ENCODE measurements around the gene NHERF1. TPM values are rescaled to one million over a fixed set of nuclear protein-coding genes. Genes with fewer than 3 reads are reported as not detected.

Gene NHERF1
- total and polyA plus RNA-seq, 7 donors: 2.4 to 37.1 (median 4.9) TPM

- no peak overlapping the region for H3K27ac ChIP-seq
These were observed 5.4 kb upstream of the NHERF1 start for GRCh38 chr17:74742978-74743545.

GRCh38 chr17:74743755-74744154 is 4.7 kb upstream of the NHERF1 start:
- Histone ChIP-seq H3K4me1 (peaks cover 5% of the 10 kb centered on the region), H3K27ac (no peak overlapping the region), H3K36me3 (ENCODE audit: insufficient read depth in 1 of 2, low read depth in 1 of 2) (no peaks in the 10 kb centered on the region), H3K4me3 (no peak overlapping the region), H3K27me3 (ENCODE audit: insufficient read depth in 3 of 3, low read length in 2 of 3) (peaks cover 0 to 25% (median 1%) of the 10 kb centered on the region in 3 donors), H3K9me3 (no peaks in the 10 kb centered on the region)
- no peak for TF ChIP-seq CTCF (IDR thresholded peaks at IDR 0.05)
- WGBS, 3 donors: 80 to 93% (median 85%) methylated on average over 2 of the region's 2 CpGs
- no peak for ATAC-seq
- intact Hi-C loops (cut with DNase I): loop anchor here (1.0 to 2.0 kb wide), 4 partner anchors 27 to 121 kb away; no protein-coding TSS in a partner anchor
- DNase-seq: no peak

More at GRCh38 chr17:74742978-74743545, 5.4 kb upstream of the NHERF1 start:
- 93 to 94% (median 94%) methylated on average over 9 of the region's 9 CpGs for WGBS, 3 donors
- ATAC-seq: no peak
- no peak for TF ChIP-seq CTCF (IDR thresholded peaks at IDR 0.05)
- intact Hi-C loops (cut with DNase I): loop anchor here in 1 of 2 donors (2.0 kb wide), 1 partner anchor 120 kb away; no protein-coding TSS in a partner anchor
- H3K9me3 ChIP-seq: no peaks in the 10 kb centered on the region
- H3K27me3 ChIP-seq (ENCODE audit: insufficient read depth in 3 of 3, low read length in 2 of 3): peaks cover 0 to 32% (median 5%) of the 10 kb centered on the region in 3 donors
- peaks cover 5% of the 10 kb centered on the region for H3K4me1 ChIP-seq
- H3K36me3 ChIP-seq (ENCODE audit: insufficient read depth in 1 of 2, low read depth in 1 of 2): no peaks in the 10 kb centered on the region
- H3K4me3 ChIP-seq: no peak overlapping the region
- DNase-seq: no peak

GRCh38 chr17:74744349-74744713 is 4.1 kb upstream of the NHERF1 start:
- Histone ChIP-seq H3K36me3 (ENCODE audit: insufficient read depth in 1 of 2, low read depth in 1 of 2) (no peaks in the 10 kb centered on the region), H3K4me1 (peaks cover 5% of the 10 kb centered on the region), H3K9me3 (no peaks in the 10 kb centered on the region), H3K27me3 (ENCODE audit: insufficient read depth in 3 of 3, low read length in 2 of 3) (peaks cover 0 to 23% (median 3%) of the 10 kb centered on the region in 3 donors), H3K27ac (no peak overlapping the region), H3K4me3 (peak overlapping the region; percentile 42)
- TF ChIP-seq CTCF (IDR thresholded peaks at IDR 0.05): no peak
- ATAC-seq (no peak), DNase-seq (no peak)
- intact Hi-C loops (cut with DNase I): loop anchor here (1.0 to 2.0 kb wide), 3 partner anchors 26 to 120 kb away; no protein-coding TSS in a partner anchor
- 64 to 77% (median 67%) methylated on average over 2 of the region's 2 CpGs for WGBS, 3 donors

GRCh38 chr17:74744714-74745547 is 3.5 kb upstream of the NHERF1 start:
- intact Hi-C loops (cut with DNase I): loop anchor here (1.0 to 5.0 kb wide), 4 partner anchors 25 to 212 kb away; no protein-coding TSS in a partner anchor
- TF ChIP-seq CTCF (IDR thresholded peaks at IDR 0.05): peak; percentile 100
- ATAC-seq (peak; percentile 52 to 68 (median 64)), DNase-seq (peak; percentile 84 to 92)
- 24 to 33% (median 30%) methylated on average over 19 to 24 of the region's 24 CpGs for WGBS, 3 donors
- H3K4me1 ChIP-seq: peaks cover 6% of the 10 kb centered on the region
- H3K36me3 ChIP-seq (ENCODE audit: insufficient read depth in 1 of 2, low read depth in 1 of 2): no peaks in the 10 kb centered on the region
- peak overlapping the region; percentile 32 for H3K27ac ChIP-seq
- H3K27me3 ChIP-seq (ENCODE audit: insufficient read depth in 3 of 3, low read length in 2 of 3): peaks cover 0 to 20% (median 3%) of the 10 kb centered on the region in 3 donors
- H3K9me3 ChIP-seq: no peaks in the 10 kb centered on the region
- peak overlapping the region; percentile 42 for H3K4me3 ChIP-seq

Measured in psoas muscle (tissue), 8 donors.